GM04504 (cell line): ENCODE measurements around the gene HADH.

Experiments
- DNase-seq: peaks from one replicate; pipeline ENCODE4 v3.0.0-alpha.2; 2012; ENCODE audit warnings: low read depth

HADH gene

DNA sequence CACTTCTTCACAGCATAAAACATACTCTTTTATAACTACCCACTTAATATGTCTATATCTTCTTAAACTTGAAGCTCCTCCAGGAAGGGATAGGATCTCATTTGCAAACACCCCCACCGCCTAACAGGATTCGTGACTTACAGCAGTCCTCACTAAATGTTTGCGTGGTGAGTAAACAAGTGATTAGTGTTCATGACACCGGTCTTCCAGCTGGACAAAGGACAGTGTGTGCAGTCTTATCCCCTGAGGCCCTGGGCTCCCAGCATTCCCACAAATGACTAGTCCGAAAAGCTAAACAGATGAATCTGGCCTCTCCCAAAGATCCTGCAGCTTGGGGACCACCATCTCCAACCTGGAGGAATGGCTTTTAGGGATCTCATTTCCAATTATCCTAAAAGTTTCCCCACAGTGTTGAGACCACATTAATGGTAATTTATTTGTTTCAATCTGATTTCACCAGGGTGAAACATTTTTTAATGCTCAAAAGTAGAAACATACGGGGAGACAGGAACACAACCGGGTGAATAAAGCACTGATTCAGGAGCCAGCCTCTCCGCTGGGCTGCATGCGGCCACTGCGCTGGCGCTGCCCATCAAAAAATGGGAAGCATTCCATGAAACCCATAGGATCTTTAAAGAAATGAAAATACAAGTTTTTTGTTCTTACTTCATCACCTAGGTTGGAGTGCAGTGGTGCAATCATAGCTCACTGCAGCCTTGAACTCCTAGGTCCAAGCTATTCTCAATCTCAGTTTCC, 69.2 kb downstream of the HADH start:
- DNase-seq, result peak; percentile 72

DNA sequence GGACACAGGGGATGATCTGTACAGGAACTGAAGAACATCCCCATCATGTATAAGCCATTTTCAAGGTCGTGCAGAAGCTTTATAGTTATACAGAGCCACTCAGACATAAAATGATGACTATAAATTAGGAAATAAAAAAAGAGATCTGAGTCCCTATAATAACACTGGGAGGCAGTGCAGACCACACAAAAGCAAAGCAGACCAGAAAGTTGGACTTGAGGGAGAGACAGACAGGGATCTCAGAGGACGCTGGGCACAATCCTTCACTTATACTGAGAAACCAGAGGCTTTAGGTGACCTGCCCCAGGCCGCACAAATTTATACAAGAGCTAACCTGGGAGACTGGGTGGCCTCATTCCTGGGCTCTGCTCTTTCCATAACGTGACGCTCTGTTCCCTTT, 70.5 kb downstream of the HADH start:
- DNase-seq, result peak; percentile 21

DNA sequence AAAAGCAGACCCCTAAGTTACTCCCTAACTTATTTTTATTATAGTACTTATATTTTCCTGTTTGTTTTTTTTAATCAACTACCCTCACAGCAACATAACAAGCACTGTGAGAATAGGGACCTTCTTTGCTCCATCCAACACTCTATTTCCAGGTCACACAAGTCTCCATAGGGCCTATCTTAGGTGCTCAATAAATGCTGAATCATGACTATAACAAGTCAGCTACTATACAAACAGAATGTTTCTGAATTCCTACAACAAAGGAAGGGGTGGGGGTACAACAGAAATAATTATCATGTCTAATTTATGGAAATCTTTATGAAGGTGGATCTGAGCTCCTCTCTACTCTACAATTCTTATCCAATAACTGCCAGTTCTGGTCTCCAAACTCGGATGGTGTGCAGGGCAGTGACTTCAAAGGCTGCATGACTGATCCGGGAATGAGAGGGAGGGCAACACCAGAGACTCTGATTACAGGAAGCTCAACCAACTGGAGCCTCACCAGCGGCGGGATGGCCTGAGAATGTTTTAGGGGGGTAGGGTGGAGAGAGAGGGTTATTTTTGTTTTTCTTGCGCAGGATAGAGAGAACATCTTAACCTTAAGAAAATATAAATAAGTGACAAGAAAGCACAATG, 71.1 kb downstream of the HADH start:
- DNase-seq, result no peak

DNA sequence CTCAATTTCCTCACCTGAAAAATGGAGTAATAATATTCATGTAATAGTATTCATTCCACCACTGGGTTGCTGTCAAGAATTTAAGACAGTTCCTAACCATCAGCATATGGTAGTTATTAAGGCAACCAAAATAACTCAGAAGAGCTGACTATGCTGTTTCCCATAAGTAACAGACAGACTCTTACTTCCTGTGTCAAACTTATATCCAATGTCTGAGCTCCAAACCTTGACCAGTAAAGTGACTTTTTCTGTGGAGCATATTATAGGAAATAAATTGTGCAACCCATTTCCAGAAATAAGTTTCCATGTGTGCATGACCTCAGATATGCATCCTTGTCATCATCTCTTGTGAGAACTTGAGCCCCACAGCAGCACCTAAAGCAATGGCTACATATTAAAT, 78.8 kb downstream of the HADH start:
- DNase-seq, result peak; percentile 48

DNA sequence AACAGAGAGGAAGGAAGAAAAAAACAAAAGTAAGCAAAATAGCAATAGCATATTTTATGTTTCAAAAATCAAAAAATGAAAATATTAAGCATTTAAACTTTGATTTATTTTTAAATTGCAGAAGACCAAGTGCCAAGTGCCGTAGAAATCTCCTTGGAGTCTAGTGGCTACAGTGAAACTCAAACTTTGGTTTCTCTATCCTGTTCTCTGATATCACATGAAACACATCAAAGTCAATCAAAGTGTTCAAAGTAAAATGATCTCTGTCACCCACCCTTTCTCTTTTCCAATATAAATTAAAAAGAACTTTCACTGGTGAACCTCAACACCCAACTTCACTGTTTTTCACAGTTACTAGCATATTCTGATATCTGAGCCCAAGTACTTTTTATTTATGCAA, 81.1 kb downstream of the HADH start:
- no peak for DNase-seq

DNA sequence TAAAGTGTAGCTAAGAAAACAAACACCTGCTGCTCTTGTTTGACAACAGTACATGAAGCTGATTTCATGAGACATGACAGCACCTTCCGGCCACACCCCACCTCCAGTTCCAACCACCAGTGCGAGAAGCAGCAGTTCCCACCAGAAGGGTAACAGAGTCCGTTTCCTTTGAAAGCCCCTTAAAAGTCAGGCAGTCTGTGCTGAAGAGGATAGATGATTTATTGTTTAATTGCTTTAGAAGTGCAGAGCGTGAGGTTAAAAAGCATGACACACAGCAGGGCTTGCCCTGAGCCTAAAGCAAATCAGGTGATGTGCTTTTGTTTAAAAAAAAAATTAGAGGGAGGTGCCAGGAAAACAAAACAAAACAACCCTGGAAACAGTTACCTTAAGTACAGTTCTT, 82.6 kb downstream of the HADH start:
- no peak for DNase-seq

DNA sequence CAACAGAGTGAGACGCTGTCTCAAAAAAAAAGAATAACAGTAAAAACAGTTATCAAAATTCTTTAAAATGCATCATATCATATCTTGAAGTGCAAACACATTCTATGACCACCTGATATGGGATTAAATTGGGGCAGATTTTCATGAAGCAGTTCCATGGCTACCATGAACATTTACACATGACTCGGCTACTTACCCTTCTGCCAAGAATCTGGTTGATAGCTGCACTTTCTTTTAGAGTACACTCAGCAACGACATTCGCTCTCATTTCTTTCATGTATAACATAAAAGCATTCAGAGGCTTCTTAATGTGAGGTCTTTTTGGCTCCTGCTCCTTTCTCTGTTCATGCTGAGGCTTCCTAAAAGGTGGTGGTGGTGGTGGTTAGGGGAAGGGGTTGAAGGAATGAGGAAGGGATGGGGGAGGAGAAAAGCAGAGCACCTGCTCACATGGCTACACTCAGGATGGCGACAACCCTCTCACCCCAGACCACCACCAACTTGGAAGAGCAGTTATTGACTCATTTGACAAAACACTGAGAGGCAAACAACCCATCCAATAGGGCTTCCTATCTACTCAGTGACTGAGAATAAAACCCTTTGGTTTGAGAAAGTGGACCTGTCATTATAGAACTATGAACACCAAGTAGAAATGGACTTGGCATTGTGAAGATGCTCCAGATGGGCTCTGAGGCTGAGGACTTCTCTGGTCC, 88.5 kb downstream of the HADH start:
- no peak for DNase-seq

DNA sequence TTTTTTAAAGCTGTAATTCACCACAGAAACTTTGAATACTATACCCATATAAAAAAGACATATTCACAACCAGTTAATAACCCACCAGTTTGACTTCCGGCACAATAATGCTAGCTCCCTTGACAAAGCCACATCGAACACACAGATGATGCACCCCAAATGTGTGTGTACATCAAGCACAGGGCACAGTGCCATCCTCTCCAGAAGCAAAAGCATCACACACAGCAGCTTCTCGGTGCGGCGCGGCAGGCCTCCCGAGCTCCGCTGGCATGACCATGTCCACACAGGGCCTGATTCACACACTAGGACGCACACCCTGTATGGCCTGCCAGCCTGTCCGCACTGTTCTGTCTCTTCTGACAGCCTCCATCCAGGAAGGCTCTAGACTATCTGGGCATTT, 91.1 kb downstream of the HADH start:
- no peak for DNase-seq

DNA sequence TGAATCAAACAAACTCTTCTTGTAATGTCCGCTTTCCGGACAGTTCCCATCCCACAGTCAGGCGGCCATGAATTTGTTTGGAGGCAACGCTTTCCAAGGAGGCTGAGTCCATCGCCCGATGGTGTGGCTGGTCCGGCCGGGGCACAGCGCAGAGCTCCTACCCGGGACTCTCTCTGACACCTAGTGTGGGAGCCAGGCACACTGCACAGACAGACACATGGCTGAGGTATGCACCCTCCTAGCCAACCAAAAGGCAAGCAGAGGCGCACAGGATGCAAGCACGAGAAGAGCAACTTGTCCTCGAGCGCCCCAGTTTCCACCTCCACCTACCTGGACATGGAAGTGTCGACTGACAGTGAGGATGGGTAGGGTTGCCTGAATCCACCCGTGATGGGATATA, 91.6 kb downstream of the HADH start:
- no peak for DNase-seq
